IMR-90 (cell line): Measurements from ENCODE around the gene PLXND1. TPM values are rescaled to one million over a fixed set of nuclear protein-coding genes. Genes with fewer than 3 reads are reported as not detected.

Source experiments
- ATAC-seq: fragments of 200-7000 bp; cut with Tn5 transposase; 2 replicates; pipeline ENCODE4 v1.9.1; 2020; ENCODE audit warnings: low read depth, mild to moderate bottlenecking, moderate library complexity
- BruUV-seq: library from RNA; stranded (reverse); fragments of 400-500 nt; replicated peaks from 2 replicates; lab custom pipeline; 2021; lab: Mats Ljungman, UMichigan
- CTCF ChIA-PET: fragments of 300-600 bp; formaldehyde crosslinking; extraction: SDS; loops from one replicate; lab custom pipeline; 2021; ENCODE audit warnings: antibody characterized with exemption; lab: Yijun Ruan, JAX
- POLR2A ChIA-PET: fragments of 300-600 bp; sonication (Branson Sonifier 250); formaldehyde crosslinking; loops from one replicate; lab custom pipeline; 2022; ENCODE audit warnings: antibody characterized with exemption; ENCODE audit not compliant: unreplicated experiment; lab: Charles Lee
- DNase-seq: peaks from one replicate; pipeline ENCODE4 v3.0.0; 2013
- H2AFZ ChIP-seq: replicated peaks from 2 replicates; pipeline ENCODE3; 2013; ENCODE audit warnings: low read length, mild to moderate bottlenecking; ENCODE audit not compliant: poor library complexity
- H2AK5ac ChIP-seq: 2 replicates; pipeline ENCODE4 v1.6.1; 2013; ENCODE audit warnings: low read depth, low read length, inconsistent platforms
- H2AK9ac ChIP-seq: replicated peaks from 2 replicates; pipeline ENCODE3; 2013; ENCODE audit warnings: mild to moderate bottlenecking, low read depth, low read length, moderate library complexity; ENCODE audit not compliant: poor library complexity
- H2BK120ac ChIP-seq: 2 replicates; pipeline ENCODE4 v1.6.1; 2013; ENCODE audit warnings: low read depth, low read length, inconsistent platforms
- H2BK15ac ChIP-seq: 3 replicates; pipeline ENCODE4 v1.6.1; 2013; ENCODE audit warnings: low read depth, low read length, inconsistent platforms
- H2BK20ac ChIP-seq: 2 replicates; pipeline ENCODE4 v1.6.1; 2013; ENCODE audit warnings: low read depth, mild to moderate bottlenecking, inconsistent platforms, low read length, moderate library complexity
- H2BK5ac ChIP-seq: 2 replicates; pipeline ENCODE4 v1.6.1; 2013; ENCODE audit warnings: mild to moderate bottlenecking, low read depth, low read length, inconsistent platforms; ENCODE audit not compliant: poor library complexity, severe bottlenecking
- H3K14ac ChIP-seq: replicated peaks from 2 replicates; pipeline ENCODE4 v1.6.1; 2013; ENCODE audit warnings: low read depth, low read length, inconsistent platforms
- H3K18ac ChIP-seq: 2 replicates; pipeline ENCODE4 v1.6.1; 2013; ENCODE audit warnings: low read depth, low read length, control low read depth
- H3K23ac ChIP-seq: 2 replicates; pipeline ENCODE4 v1.6.1; 2013; ENCODE audit warnings: low read depth, low read length, inconsistent platforms
- H3K27ac ChIP-seq: 2 replicates; pipeline ENCODE4 v1.5.1; 2013; ENCODE audit warnings: mild to moderate bottlenecking, control low read depth, low read length; ENCODE audit not compliant: insufficient read depth
- H3K27me3 ChIP-seq: 2 replicates; pipeline ENCODE4 v1.6.1; 2013; ENCODE audit warnings: low read length; ENCODE audit not compliant: control insufficient read depth, insufficient read depth
- H3K36me3 ChIP-seq: 2 replicates; pipeline ENCODE4 v1.6.1; 2013; ENCODE audit warnings: low read length, mixed read lengths; ENCODE audit not compliant: control insufficient read depth, insufficient read depth
- H3K4ac ChIP-seq: 2 replicates; pipeline ENCODE4 v1.6.1; 2013; ENCODE audit warnings: low read depth, low read length, inconsistent platforms
- H3K4me1 ChIP-seq: 2 replicates; pipeline ENCODE4 v1.6.1; 2013; ENCODE audit warnings: low read length, mixed read lengths; ENCODE audit not compliant: control insufficient read depth, insufficient read depth
- H3K4me2 ChIP-seq: 2 replicates; pipeline ENCODE4 v1.6.1; 2013; ENCODE audit warnings: low read depth, mild to moderate bottlenecking, control low read depth, low read length, moderate library complexity
- H3K4me3 ChIP-seq: 2 replicates; pipeline ENCODE4 v1.5.1; 2013; ENCODE audit warnings: low read depth, mild to moderate bottlenecking, control low read depth, low read length, moderate library complexity; ENCODE audit not compliant: insufficient read depth
- H3K56ac ChIP-seq: 2 replicates; pipeline ENCODE4 v1.6.1; 2013; ENCODE audit warnings: low read length, inconsistent platforms; ENCODE audit not compliant: insufficient read depth; ENCODE audit errors: extremely low read depth
- H3K79me1 ChIP-seq, 2 experiments: 2 replicates each; pipeline ENCODE4 v1.6.1; 2013; ENCODE audit warnings: low read length in 2 of 2, inconsistent platforms in 1 of 2, low read depth in 1 of 2
- H3K9ac ChIP-seq: 2 replicates; pipeline ENCODE4 v1.6.1; 2013; ENCODE audit warnings: low read depth, low read length, control low read depth
- H3K9me1 ChIP-seq: 2 replicates; pipeline ENCODE4 v1.6.1; 2013; ENCODE audit warnings: low read length, inconsistent platforms; ENCODE audit not compliant: insufficient read depth
- H3K9me3 ChIP-seq: 2 replicates; pipeline ENCODE4 v1.6.1; 2013; ENCODE audit warnings: low read length; ENCODE audit not compliant: control insufficient read depth, insufficient read depth
- H4K20me1 ChIP-seq: 2 replicates; pipeline ENCODE4 v1.6.1; 2013; ENCODE audit warnings: low read length, inconsistent platforms; ENCODE audit not compliant: insufficient read depth
- H4K5ac ChIP-seq: 2 replicates; pipeline ENCODE4 v1.6.1; 2013; ENCODE audit warnings: mild to moderate bottlenecking, low read depth, low read length, control low read depth
- H4K8ac ChIP-seq, 2 experiments: 2 replicates each; pipeline ENCODE4 v1.6.1; 2013; ENCODE audit warnings: low read depth in 2 of 2, low read length in 2 of 2, control low read depth in 1 of 2, inconsistent platforms in 1 of 2
- H4K91ac ChIP-seq: 2 replicates; pipeline ENCODE4 v1.6.1; 2013; ENCODE audit warnings: low read depth, low read length, inconsistent platforms; ENCODE audit not compliant: insufficient read depth
- BHLHE40 ChIP-seq: fragments of 150-350 bp; IDR thresholded peaks from 2 replicates; pipeline ENCODE4 v1.6.1; 2016; ENCODE audit warnings: mild to moderate bottlenecking, low read depth, low read length
- CEBPB ChIP-seq: IDR thresholded peaks from 2 replicates; pipeline ENCODE4 v1.6.1; 2012; ENCODE audit warnings: low read depth, low read length, improper control_type of control experiment
- MAFK ChIP-seq: IDR thresholded peaks from 2 replicates; pipeline ENCODE4 v1.6.1; 2012; ENCODE audit warnings: low read depth, low read length, improper control_type of control experiment
- MAZ ChIP-seq: IDR thresholded peaks from 2 replicates; pipeline ENCODE4 v1.6.1; 2012; ENCODE audit warnings: low read depth, mild to moderate bottlenecking, low read length, improper control_type of control experiment, moderate library complexity, borderline replicate concordance
- MXI1 ChIP-seq: IDR thresholded peaks from 2 replicates; pipeline ENCODE4 v1.6.1; 2012; ENCODE audit warnings: low read depth, mild to moderate bottlenecking, low read length, moderate library complexity, borderline replicate concordance
- NFE2L2 ChIP-seq: fragments of 150-350 bp; IDR thresholded peaks from 2 replicates; pipeline ENCODE4 v1.6.1; 2016; ENCODE audit warnings: low read depth, mild to moderate bottlenecking, low read length
- RAD21 ChIP-seq: IDR thresholded peaks from 2 replicates; pipeline ENCODE4 v1.6.1; 2012; ENCODE audit warnings: low read length, improper control_type of control experiment
- RCOR1 ChIP-seq: IDR thresholded peaks from 2 replicates; pipeline ENCODE4 v1.6.1; 2012; ENCODE audit warnings: mild to moderate bottlenecking, low read length, improper control_type of control experiment; ENCODE audit not compliant: insufficient replicate concordance
- WGBS, 2 experiments: methylation state at CpG; one replicate each; pipeline versions ENCODE4 v1.1.5 to v1.1.7; 2013; ENCODE audit warnings: missing lambda C conversion rate in 2 of 2; ENCODE audit not compliant: insufficient read length in 1 of 2; ENCODE audit errors: extremely low coverage in 2 of 2; 5-methylcytosine and 5-hydroxymethylcytosine counted together
- dilution Hi-C: fragments of 300-500 bp; cut with HindIII; formaldehyde crosslinking; loops from one replicate; pipeline ENCODE4 v1.14.3; 2018; ENCODE audit warnings: low sequenced_read_pairs; ENCODE audit not compliant: unreplicated experiment
- in situ Hi-C: fragments of 300-500 bp; cut with MboI; formaldehyde crosslinking; loops from 3 replicates; pipeline ENCODE4 v1.14.3; 2019; ENCODE audit warnings: low sequenced_read_pairs, inconsistent platforms, mixed read lengths
- intact Hi-C: fragments of 100-400 bp; cut with micrococcal nuclease; formaldehyde crosslinking; loops from 2 replicates; pipeline ENCODE4 v1.10.0; 2022
- polyA plus RNA-seq, 3 experiments: library from polyadenylated mRNA; depleted of rRNA; stranded (reverse); fragments of >200 nt; gene quantifications; 2 replicates each; pipeline ENCODE4 v1.2.3, GENCODE V29; 2012; ENCODE audit warnings: low replicate concordance in 1 of 3
- total RNA-seq: library from RNA; depleted of rRNA; stranded (reverse); fragments of >200 nt; gene quantifications from 2 replicates; pipeline ENCODE4 v1.2.3, GENCODE V29; 2012
- TF ChIP-seq, protein P1 (sequence below): fragments of 150-350 bp; IDR thresholded peaks from 2 replicates; pipeline ENCODE4 v1.6.1; 2017; ENCODE audit warnings: mild to moderate bottlenecking, antibody characterized with exemption, low read length, low read depth

PLXND1 gene
- total and polyA plus RNA-seq, 2 of the 4 experiments (the other 2 are of a cell fraction) = 19.2 to 67.1 TPM

DNA sequence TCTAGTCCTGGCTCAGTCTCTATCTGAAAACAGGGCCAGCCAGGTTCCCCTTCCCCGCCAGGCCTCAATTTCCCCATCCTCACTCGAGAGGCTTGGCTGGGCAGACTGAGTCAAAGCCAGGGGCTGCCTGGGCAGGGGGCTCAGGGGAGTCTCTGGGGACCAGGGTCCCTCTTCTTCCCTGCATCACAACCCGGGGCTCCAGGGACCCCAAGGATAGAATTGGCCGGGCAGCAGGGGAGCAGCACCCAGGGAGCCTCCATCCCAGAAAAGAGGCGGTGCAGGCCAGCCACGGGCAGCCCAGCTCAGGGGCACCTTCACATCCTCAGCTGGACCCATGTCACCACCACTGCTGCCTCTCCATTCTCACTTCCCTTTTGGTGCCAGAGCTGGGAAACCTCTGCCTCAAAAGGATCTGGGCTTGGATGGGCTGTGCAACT lies 13.3 kb upstream of the PLXND1 start (continued):
- TF ChIP-seq MAZ (no peak), BHLHE40 (no peak), RAD21 (no peak), NFE2L2 (no peak)

DNA sequence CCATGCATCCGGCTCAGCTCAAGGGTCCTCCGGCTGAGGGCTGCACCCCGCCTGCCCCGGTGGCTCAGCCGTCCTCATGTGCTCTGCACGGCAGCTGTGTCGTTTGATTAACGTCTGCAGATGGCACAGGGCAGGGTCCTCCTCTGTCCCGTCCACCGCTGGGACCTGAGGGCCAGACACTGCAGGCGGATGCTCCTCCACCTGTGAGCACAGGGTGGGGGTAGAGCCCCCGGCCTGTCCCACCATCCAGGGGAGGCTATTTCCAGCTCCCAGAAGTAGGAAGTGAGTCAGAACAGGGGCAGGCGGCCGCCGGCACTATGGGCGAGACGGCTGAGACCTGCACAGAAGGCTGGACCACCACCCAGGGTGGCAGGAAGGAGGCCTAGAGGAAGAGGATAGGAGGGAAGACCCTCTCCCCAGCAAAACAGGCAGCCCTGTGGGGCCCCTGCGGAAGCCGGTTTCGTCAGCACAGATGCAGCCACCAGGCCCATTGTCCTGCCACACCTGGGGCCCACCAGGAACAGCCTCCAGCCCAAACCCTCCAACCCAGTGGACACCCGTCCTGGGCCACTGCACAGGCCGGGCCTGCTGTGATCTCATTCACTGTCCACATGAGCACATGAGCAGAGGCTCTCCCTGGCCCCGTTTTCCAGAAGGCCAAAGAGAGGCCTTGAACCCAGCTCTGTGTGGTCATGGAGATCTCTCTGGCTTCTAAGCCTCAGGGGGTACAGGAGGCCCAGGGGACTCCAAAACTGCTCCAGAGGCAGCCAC lies 12.6 kb upstream of the PLXND1 start:
- Histone ChIP-seq H2BK120ac (no peak overlapping the region), H2BK15ac (no peak overlapping the region), H2AK9ac (peak overlapping the region; percentile 40), H3K23ac (no peak overlapping the region), H3K9me3 (no peaks in the 10 kb centered on the region), H3K4me3 (no peak overlapping the region), H3K4me1 (no peaks in the 10 kb centered on the region; the same call in 1 of the 2 replicates), H3K56ac (no peak overlapping the region), H2BK20ac (no peak overlapping the region), H4K20me1 (no peaks in the 10 kb centered on the region), H3K36me3 (no peaks in the 10 kb centered on the region), H3K79me1 (no peaks in the 10 kb centered on the region), H3K9ac (no peak overlapping the region), H3K27ac (no peak overlapping the region), H3K4me2 (no peak overlapping the region), H3K9me1 (peaks cover 6% of the 10 kb centered on the region), H2AK5ac (no peak overlapping the region), H3K4ac (no peak overlapping the region), H2AFZ (peak overlapping the region; percentile 46), H4K8ac (no peak overlapping the region), H3K18ac (no peak overlapping the region), H4K5ac (no peak overlapping the region), H3K27me3 (no peaks in the 10 kb centered on the region), H3K14ac (no peak overlapping the region), H4K91ac (no peak overlapping the region), H2BK5ac (no peak overlapping the region)
- TF ChIP-seq MXI1 = no peak
- no peak for TF ChIP-seq CEBPB
- TF ChIP-seq NFE2L2 = no peak
- no peak for TF ChIP-seq RCOR1
- TF ChIP-seq MAFK = no peak
- TF ChIP-seq, protein P1, sequence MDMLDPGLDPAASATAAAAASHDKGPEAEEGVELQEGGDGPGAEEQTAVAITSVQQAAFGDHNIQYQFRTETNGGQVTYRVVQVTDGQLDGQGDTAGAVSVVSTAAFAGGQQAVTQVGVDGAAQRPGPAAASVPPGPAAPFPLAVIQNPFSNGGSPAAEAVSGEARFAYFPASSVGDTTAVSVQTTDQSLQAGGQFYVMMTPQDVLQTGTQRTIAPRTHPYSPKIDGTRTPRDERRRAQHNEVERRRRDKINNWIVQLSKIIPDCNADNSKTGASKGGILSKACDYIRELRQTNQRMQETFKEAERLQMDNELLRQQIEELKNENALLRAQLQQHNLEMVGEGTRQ = no peak
- ChIA-PET CTCF (no interaction called here), POLR2A (no interaction called here)
- ATAC-seq = no peak
- intact Hi-C loops = no loop called here
- in situ Hi-C loops = loop anchor here (25.0 kb wide), 1 partner anchor 232 kb away; no protein-coding TSS in a partner anchor
- no TSS peak for BruUV-seq
- dilution Hi-C loops = no loop called here
- WGBS, 2 experiments = 96% methylated on average over 5 of the region's 23 CpGs; no CpG with 5 or more reads in 1 of the 2 experiments
- DNase-seq = no peak
